ENCODE results near the gene ANK2. TPM values are rescaled to one million over a fixed set of nuclear protein-coding genes. Genes with fewer than 3 reads are reported as not detected.

ANK2 gene
- total RNA-seq, 2 donors from 2014 or later: 3.5 to 26.0 TPM

- H3K4me3 ChIP-seq: no peak overlapping the region
- no peak for DNase-seq (ENCODE audit: low spot score)
- no peak for TF ChIP-seq POLR2AphosphoS5 (IDR thresholded peaks at IDR 0.05)
- TF ChIP-seq, protein P1, sequence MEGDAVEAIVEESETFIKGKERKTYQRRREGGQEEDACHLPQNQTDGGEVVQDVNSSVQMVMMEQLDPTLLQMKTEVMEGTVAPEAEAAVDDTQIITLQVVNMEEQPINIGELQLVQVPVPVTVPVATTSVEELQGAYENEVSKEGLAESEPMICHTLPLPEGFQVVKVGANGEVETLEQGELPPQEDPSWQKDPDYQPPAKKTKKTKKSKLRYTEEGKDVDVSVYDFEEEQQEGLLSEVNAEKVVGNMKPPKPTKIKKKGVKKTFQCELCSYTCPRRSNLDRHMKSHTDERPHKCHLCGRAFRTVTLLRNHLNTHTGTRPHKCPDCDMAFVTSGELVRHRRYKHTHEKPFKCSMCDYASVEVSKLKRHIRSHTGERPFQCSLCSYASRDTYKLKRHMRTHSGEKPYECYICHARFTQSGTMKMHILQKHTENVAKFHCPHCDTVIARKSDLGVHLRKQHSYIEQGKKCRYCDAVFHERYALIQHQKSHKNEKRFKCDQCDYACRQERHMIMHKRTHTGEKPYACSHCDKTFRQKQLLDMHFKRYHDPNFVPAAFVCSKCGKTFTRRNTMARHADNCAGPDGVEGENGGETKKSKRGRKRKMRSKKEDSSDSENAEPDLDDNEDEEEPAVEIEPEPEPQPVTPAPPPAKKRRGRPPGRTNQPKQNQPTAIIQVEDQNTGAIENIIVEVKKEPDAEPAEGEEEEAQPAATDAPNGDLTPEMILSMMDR (IDR thresholded peaks at IDR 0.05): no peak
- no peak for TF ChIP-seq POLR2A (IDR thresholded peaks at IDR 0.05)
- 93% methylated on average over 2 of the region's 2 CpGs for WGBS
- H3K27me3 ChIP-seq (replicated peaks; ENCODE audit: insufficient read depth): no peaks in the 10 kb centered on the region
- no peaks in the 10 kb centered on the region for H3K9me3 ChIP-seq
- H3K36me3 ChIP-seq: no peaks in the 10 kb centered on the region
- H3K4me1 ChIP-seq (replicated peaks): no peaks in the 10 kb centered on the region
- intact Hi-C loops (cut with DNase I): no loop called here
- no peak overlapping the region for H3K27ac ChIP-seq
Observed at GRCh38 chr4:113114884-113115283, 65.4 kb downstream of the ANK2 start.

- intact Hi-C loops (cut with DNase I): no loop called here
- H3K4me3 ChIP-seq: no peak overlapping the region
- H3K27me3 ChIP-seq (replicated peaks; ENCODE audit: insufficient read depth): no peaks in the 10 kb centered on the region
- 36% methylated on average over 17 of the region's 17 CpGs for WGBS
- DNase-seq (ENCODE audit: low spot score): no peak
- H3K27ac ChIP-seq: no peak overlapping the region
- H3K9me3 ChIP-seq: no peaks in the 10 kb centered on the region
- TF ChIP-seq POLR2A (IDR thresholded peaks at IDR 0.05): no peak
- TF ChIP-seq, protein P1 (IDR thresholded peaks at IDR 0.05): no peak
- TF ChIP-seq POLR2AphosphoS5 (IDR thresholded peaks at IDR 0.05): no peak
- H3K36me3 ChIP-seq: no peaks in the 10 kb centered on the region
- no peaks in the 10 kb centered on the region for H3K4me1 ChIP-seq (replicated peaks)
Observed at GRCh38 chr4:113116414-113117357, 67.2 kb downstream of the ANK2 start.

DNA sequence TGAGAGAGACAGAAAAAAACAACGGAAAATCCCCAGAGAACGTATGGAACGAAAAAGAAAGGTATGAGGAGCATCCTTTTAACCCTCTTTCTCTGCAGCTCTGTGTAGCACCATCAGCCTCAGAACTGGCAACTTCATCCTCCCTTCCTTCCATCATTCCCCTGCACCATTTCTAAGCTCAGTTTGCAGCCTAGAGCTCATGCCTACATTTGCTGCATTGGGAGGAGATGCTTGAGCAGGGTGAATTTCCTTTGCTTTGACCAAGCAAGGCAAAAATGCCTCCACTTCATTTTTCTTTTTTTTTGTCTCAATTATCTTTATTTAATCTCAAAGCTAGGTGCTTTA is 67.9 kb downstream of the ANK2 start:
- Histone ChIP-seq H3K27me3 (replicated peaks; ENCODE audit: insufficient read depth) (no peaks in the 10 kb centered on the region), H3K9me3 (no peaks in the 10 kb centered on the region), H3K4me1 (replicated peaks) (no peaks in the 10 kb centered on the region), H3K27ac (no peak overlapping the region), H3K4me3 (no peak overlapping the region), H3K36me3 (no peaks in the 10 kb centered on the region)
- WGBS: 67% methylated on average over 3 of the region's 3 CpGs
- intact Hi-C loops (cut with DNase I): no loop called here
- DNase-seq (ENCODE audit: low spot score): no peak
- no peak for TF ChIP-seq POLR2A (IDR thresholded peaks at IDR 0.05)
- TF ChIP-seq, protein P1 (IDR thresholded peaks at IDR 0.05): no peak
- no peak for TF ChIP-seq POLR2AphosphoS5 (IDR thresholded peaks at IDR 0.05)

DNA sequence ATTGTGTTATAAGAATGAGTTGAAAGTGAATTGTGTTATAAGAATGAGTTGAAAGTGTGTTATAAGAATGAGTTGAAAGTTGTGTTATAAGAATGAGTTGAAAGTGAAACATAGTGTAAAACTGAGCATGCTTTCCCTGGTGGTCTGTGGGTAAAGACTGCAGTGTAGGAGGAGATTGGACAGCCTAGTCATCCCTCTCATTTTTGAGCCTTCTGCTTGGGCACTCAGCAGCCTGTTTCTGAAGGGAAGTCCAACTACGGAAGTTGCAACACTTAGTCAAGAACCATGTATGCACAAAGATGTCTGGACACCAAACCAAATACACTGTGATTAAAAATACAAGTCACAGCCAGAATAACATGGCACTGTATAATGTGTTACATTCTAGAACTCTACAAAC is 72.6 kb downstream of the ANK2 start:
- DNase-seq (ENCODE audit: low spot score): no peak
- intact Hi-C loops (cut with DNase I): no loop called here
- 97% methylated on average over 1 of the region's 1 CpG for WGBS

More for the DNA sequence above, 72.6 kb downstream of the ANK2 start:
- Histone ChIP-seq H3K27me3 (replicated peaks; ENCODE audit: insufficient read depth) (no peaks in the 10 kb centered on the region), H3K27ac (no peak overlapping the region), H3K4me3 (no peak overlapping the region), H3K36me3 (no peaks in the 10 kb centered on the region), H3K4me1 (replicated peaks) (no peaks in the 10 kb centered on the region), H3K9me3 (no peaks in the 10 kb centered on the region)
- no peak for TF ChIP-seq POLR2AphosphoS5 (IDR thresholded peaks at IDR 0.05)
- no peak for TF ChIP-seq POLR2A (IDR thresholded peaks at IDR 0.05)
- TF ChIP-seq, protein P1 (IDR thresholded peaks at IDR 0.05): no peak
